ENCODE results near the gene SAMD11. TPM values are rescaled to one million over a fixed set of nuclear protein-coding genes. Genes with fewer than 3 reads are reported as not detected.

Gene SAMD11
- total and polyA plus RNA-seq, 2 of the 8 experiments (the other 6 are each of a cell fraction or from before 2014, with no cell fraction given) = 0.18 to 0.30 TPM

- H2BK20ac ChIP-seq (ENCODE audit: low read length) = no peak overlapping the region
- peaks cover 5 to 47% (median 30%) of the 10 kb centered on the region in 4 experiments for H3K4me1 ChIP-seq (replicated peaks in 1 of 4; ENCODE audit: control insufficient read depth in 3 of 4, insufficient read depth in 4 of 4, low read length in 3 of 4)
- no peak for FAIRE-seq
- no peak overlapping the region for H3K56ac ChIP-seq (replicated peaks; ENCODE audit: insufficient read length, low read depth, low read length)
- peaks cover 0 to 4% (median 0%) of the 10 kb centered on the region in 4 experiments; a peak in 1 of 8 replicates for H3K36me3 ChIP-seq (ENCODE audit: control insufficient read depth in 2 of 4, insufficient read depth in 4 of 4, low read length in 3 of 4)
- 45% methylated on average over 26 of the region's 30 CpGs; no CpG with 5 or more reads in 1 of the 2 experiments for WGBS, 2 experiments (ENCODE audit: extremely low coverage in 1 of 2, insufficient coverage in 1 of 2, insufficient read length in 1 of 2, insufficient replicate concordance in 2 of 2, low coverage in 1 of 2, low lambda C conversion rate in 2 of 2, missing lambda C conversion rate in 1 of 2)
- H3K4ac ChIP-seq (replicated peaks; ENCODE audit: insufficient read length, low read depth, low read length) = no peak overlapping the region
- peaks cover 16 to 34% of the 10 kb centered on the region in 2 experiments for H4K20me1 ChIP-seq (replicated peaks in 1 of 2; ENCODE audit: control insufficient read depth in 1 of 2, insufficient read depth in 2 of 2, low read length in 2 of 2)
- H4K5ac ChIP-seq (ENCODE audit: insufficient read length, low read depth, low read length) = no peak overlapping the region
- no peak overlapping the region for H2BK5ac ChIP-seq (ENCODE audit: low read depth, low read length)
- no peak for DNase-seq (ENCODE audit: low read depth in 1 of 2, low spot score in 2 of 2)
- peaks cover 75 to 86% (median 84%) of the 10 kb centered on the region in 4 experiments for H3K27me3 ChIP-seq (replicated peaks in 1 of 4; ENCODE audit: control insufficient read depth in 3 of 4, extremely low read depth in 1 of 4, insufficient read depth in 3 of 4, low read length in 3 of 4)
- no peak overlapping the region; the same call in 1 of the 2 replicates for H4K8ac ChIP-seq (ENCODE audit: extremely low read depth, insufficient read depth, low read length)
- no peak overlapping the region for H3K27ac ChIP-seq (ENCODE audit: low read depth, low read length)
- peaks cover 7% of the 10 kb centered on the region; the same call in 1 of the 2 replicates for H3K23me2 ChIP-seq (ENCODE audit: low read depth, low read length)
- no peak overlapping the region for H2AK5ac ChIP-seq (ENCODE audit: low read depth, low read length)
- H3K18ac ChIP-seq (ENCODE audit: extremely low read depth, low read length) = no peak overlapping the region; the same call in 1 of the 2 replicates
- H3K9ac ChIP-seq (replicated peaks in 1 of 4; ENCODE audit: extremely low read depth in 1 of 4, low read depth in 3 of 4, low read length in 3 of 4) = no peak overlapping the region
- no peak overlapping the region for H2BK120ac ChIP-seq (replicated peaks; ENCODE audit: low read depth, low read length)
- no peak overlapping the region for H2AFZ ChIP-seq (ENCODE audit: low read length)
- no peak overlapping the region for H3K14ac ChIP-seq (ENCODE audit: insufficient read length)
- peak overlapping the region; percentile 60; the same call in 1 of the 2 replicates for H2BK12ac ChIP-seq (ENCODE audit: low read depth, low read length)
- H3K79me1 ChIP-seq (ENCODE audit: low read depth, low read length) = no peaks in the 10 kb centered on the region
- H3K9me3 ChIP-seq (ENCODE audit: insufficient read depth in 2 of 2, low read depth in 1 of 2, low read length in 1 of 2) = no peaks in the 10 kb centered on the region
- H3K23ac ChIP-seq (ENCODE audit: insufficient read length) = no peak overlapping the region
- ChIA-PET POLR2A (ENCODE audit: partially characterized antibody) (interaction anchor here (0.9 to 9.5 kb wide), 7 partner anchors 8 to 58 kb away, joined by 3 to 65 read pairs (median 3); partner anchors contain the start of gene NOC2L), CTCF (ENCODE audit: partially characterized antibody) (interaction anchor here (0.9 to 5.3 kb wide), 12 partner anchors 9 to 94 kb away, joined by 3 to 45 read pairs (median 6); no protein-coding TSS in a partner anchor)
- H3K4me2 ChIP-seq (ENCODE audit: insufficient read depth in 1 of 2, low read depth in 2 of 2, low read length in 2 of 2) = peak overlapping the region; percentile 45 to 71; a peak in 2 of 4 replicates
- H4K91ac ChIP-seq (replicated peaks; ENCODE audit: insufficient read length, low read length) = no peak overlapping the region
- no peak overlapping the region for H3K4me3 ChIP-seq (ENCODE audit: extremely low read depth in 1 of 4, insufficient read depth in 2 of 4, low read depth in 3 of 4, low read length in 4 of 4)
- no peaks in the 10 kb centered on the region for H3K79me2 ChIP-seq (ENCODE audit: control insufficient read depth in 1 of 2, insufficient read depth in 2 of 2, low read length in 2 of 2)
- no peak overlapping the region for H2BK15ac ChIP-seq (ENCODE audit: low read length)
- TF ChIP-seq E2F6 (IDR thresholded peaks at IDR 0.05) (peak; percentile 50), KDM1A (IDR thresholded peaks at IDR 0.05; ENCODE audit: borderline replicate concordance, low read length) (no peak), RAD21 (IDR thresholded peaks at IDR 0.05 in 1 of 2, conservative IDR thresholded peaks at IDR 0.05 in 1 of 2; ENCODE audit: low read depth in 2 of 2, low read length in 2 of 2) (peak in 1 of 2 experiments; percentile 42; a peak in 2 of 4 replicates), RFX5 (IDR thresholded peaks at IDR 0.05; ENCODE audit: borderline replicate concordance, low read depth, low read length) (no peak), MAX (IDR thresholded peaks at IDR 0.05) (peak; percentile 45; the same call in 1 of the 2 replicates)
- TF ChIP-seq, protein P1, sequence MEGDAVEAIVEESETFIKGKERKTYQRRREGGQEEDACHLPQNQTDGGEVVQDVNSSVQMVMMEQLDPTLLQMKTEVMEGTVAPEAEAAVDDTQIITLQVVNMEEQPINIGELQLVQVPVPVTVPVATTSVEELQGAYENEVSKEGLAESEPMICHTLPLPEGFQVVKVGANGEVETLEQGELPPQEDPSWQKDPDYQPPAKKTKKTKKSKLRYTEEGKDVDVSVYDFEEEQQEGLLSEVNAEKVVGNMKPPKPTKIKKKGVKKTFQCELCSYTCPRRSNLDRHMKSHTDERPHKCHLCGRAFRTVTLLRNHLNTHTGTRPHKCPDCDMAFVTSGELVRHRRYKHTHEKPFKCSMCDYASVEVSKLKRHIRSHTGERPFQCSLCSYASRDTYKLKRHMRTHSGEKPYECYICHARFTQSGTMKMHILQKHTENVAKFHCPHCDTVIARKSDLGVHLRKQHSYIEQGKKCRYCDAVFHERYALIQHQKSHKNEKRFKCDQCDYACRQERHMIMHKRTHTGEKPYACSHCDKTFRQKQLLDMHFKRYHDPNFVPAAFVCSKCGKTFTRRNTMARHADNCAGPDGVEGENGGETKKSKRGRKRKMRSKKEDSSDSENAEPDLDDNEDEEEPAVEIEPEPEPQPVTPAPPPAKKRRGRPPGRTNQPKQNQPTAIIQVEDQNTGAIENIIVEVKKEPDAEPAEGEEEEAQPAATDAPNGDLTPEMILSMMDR (IDR thresholded peaks at IDR 0.05; ENCODE audit: control extremely low read depth in 1 of 3, insufficient read depth in 1 of 3, low read depth in 1 of 3, low read length in 3 of 3) = peak in 2 of 3 experiments; percentile 50 to 58; a peak in 3 of 4 replicates
Observed at GRCh38 chr1:938711-939489, 15.2 kb downstream of the SAMD11 start.
